PC-3 (cell line): Measurements from ENCODE around the gene SMPD3. TPM values are rescaled to one million over a fixed set of nuclear protein-coding genes. Genes with fewer than 3 reads are reported as not detected.
A peak's percentile ranks its signal among the peaks of the same experiment; 100 is the strongest.

ENCODE experiments used
- ATAC-seq: fragments of 200-7000 bp; cut with Tn5 transposase; 2 replicates; pipeline ENCODE4 v1.9.1; 2020; ENCODE audit warnings: mild to moderate bottlenecking, moderate library complexity
- BruUV-seq: library from RNA; stranded (reverse); fragments of 400-500 nt; replicated peaks from 2 replicates; lab custom pipeline; 2021; lab: Mats Ljungman, UMichigan
- CTCF ChIA-PET: fragments of 300-600 bp; sonication (Branson Sonifier 250); formaldehyde crosslinking; loops from one replicate; lab custom pipeline; 2022; ENCODE audit warnings: antibody characterized with exemption; lab: Charles Lee
- POLR2A ChIA-PET: fragments of 300-600 bp; sonication (Branson Sonifier 250); formaldehyde crosslinking; loops from one replicate; lab custom pipeline; 2022; ENCODE audit warnings: antibody characterized with exemption; ENCODE audit not compliant: unreplicated experiment; lab: Charles Lee
- DNase-seq: peaks from one replicate; pipeline ENCODE4 v3.0.0-alpha.2; 2015
- H2AFZ ChIP-seq: fragments of 300-600 bp; sonication (generic); 2 replicates; pipeline ENCODE4 v1.6.0; 2016; ENCODE audit warnings: antibody characterized with exemption, low read length
- H3F3A ChIP-seq: fragments of 300-600 bp; sonication (generic); one replicate; pipeline ENCODE4 v1.6.0; 2017; ENCODE audit warnings: antibody characterized with exemption, low read length, control low read depth, mild to moderate bottlenecking; ENCODE audit not compliant: unreplicated experiment
- H3K27ac ChIP-seq: fragments of 300-600 bp; sonication (generic); 2 replicates; pipeline ENCODE4 v1.5.1; 2016; ENCODE audit warnings: mild to moderate bottlenecking, low read length
- H3K27me3 ChIP-seq: fragments of 300-600 bp; sonication (generic); 2 replicates; pipeline ENCODE4 v1.6.1; 2016; ENCODE audit warnings: low read length, mixed read lengths
- H3K36me3 ChIP-seq: fragments of 300-600 bp; sonication (generic); 2 replicates; pipeline ENCODE4 v1.6.1; 2016; ENCODE audit warnings: low read depth, mixed run types, low read length, mixed read lengths
- H3K4me1 ChIP-seq: fragments of 300-600 bp; sonication (generic); 2 replicates; pipeline ENCODE4 v1.5.1; 2016; ENCODE audit warnings: low read length; ENCODE audit not compliant: insufficient read depth
- H3K4me2 ChIP-seq: fragments of 300-600 bp; sonication (generic); 2 replicates; pipeline ENCODE4 v1.6.0; 2016; ENCODE audit warnings: low read length
- H3K4me3 ChIP-seq: fragments of 300-600 bp; sonication (generic); 2 replicates; pipeline ENCODE4 v1.5.1; 2016; ENCODE audit warnings: mild to moderate bottlenecking, low read length, mixed read lengths
- H3K79me2 ChIP-seq: fragments of 300-600 bp; sonication (generic); 2 replicates; pipeline ENCODE4 v1.6.1; 2017; ENCODE audit warnings: low read length, mixed read lengths
- H3K9ac ChIP-seq: fragments of 300-600 bp; sonication (generic); 2 replicates; pipeline ENCODE4 v1.6.0; 2016; ENCODE audit warnings: mild to moderate bottlenecking, low read length
- H3K9me2 ChIP-seq: fragments of 300-600 bp; sonication (generic); replicated peaks from 2 replicates; pipeline ENCODE4 v1.6.1; 2016; ENCODE audit warnings: mixed run types, low read length, mixed read lengths
- H3K9me3 ChIP-seq: fragments of 300-600 bp; sonication (generic); 2 replicates; pipeline ENCODE4 v1.6.1; 2016; ENCODE audit warnings: low read length, mixed read lengths
- H4K20me1 ChIP-seq: fragments of 300-600 bp; sonication (generic); 2 replicates; pipeline ENCODE4 v1.6.1; 2016; ENCODE audit warnings: low read length, mixed read lengths
- CTCF ChIP-seq: fragments of 300-600 bp; sonication (generic); conservative IDR thresholded peaks from 2 replicates; pipeline ENCODE4 v1.5.1; 2017; ENCODE audit warnings: antibody characterized with exemption, low read depth, mild to moderate bottlenecking, low read length
- EZH2 ChIP-seq: fragments of 300-600 bp; sonication (generic); IDR thresholded peaks from one replicate; pipeline ENCODE4 v1.6.1; 2017; ENCODE audit warnings: antibody characterized with exemption, mild to moderate bottlenecking, low read length; ENCODE audit not compliant: unreplicated experiment
- EZH2phosphoT487 ChIP-seq: fragments of 300-600 bp; sonication (generic); IDR thresholded peaks from 2 replicates; pipeline ENCODE4 v1.6.1; 2018; ENCODE audit warnings: mild to moderate bottlenecking, antibody characterized with exemption, low read length, borderline replicate concordance
- intact Hi-C: fragments of 100-400 bp; cut with micrococcal nuclease; formaldehyde crosslinking; loops from 2 replicates; pipeline ENCODE4 v1.9.0; 2023
- total RNA-seq: library from RNA; depleted of rRNA; stranded (reverse); fragments of >200 nt; gene quantifications from 2 replicates; pipeline ENCODE4 v1.2.3, GENCODE V29; 2014; rRNA removed

SMPD3 gene
- total RNA-seq, 1 experiment from 2014 or later, result not detected

GRCh38 chr16:68310437-68310773 lies 137.9 kb downstream of the SMPD3 start:
- H3K4me2 ChIP-seq, result peak overlapping the region; percentile 95
- no peaks in the 10 kb centered on the region for H3K9me2 ChIP-seq
- peaks cover 6% of the 10 kb centered on the region; the same call in 1 of the 2 replicates for H3K4me1 ChIP-seq
- peak overlapping the region; percentile 73 for H2AFZ ChIP-seq
- POLR2A ChIA-PET, result interaction anchor here (0.9 to 1.0 kb wide), 3 partner anchors 22 to 73 kb away, joined by 3 to 10 read pairs (median 6); partner anchors contain the start of gene SLC7A6
- no peaks in the 10 kb centered on the region for H3K9me3 ChIP-seq
- BruUV-seq, result TSS peak; percentile 70
- H4K20me1 ChIP-seq, result no peaks in the 10 kb centered on the region
- TF ChIP-seq EZH2, result no peak
- TF ChIP-seq CTCF, result no peak
- TF ChIP-seq EZH2phosphoT487, result no peak
- CTCF ChIA-PET, result interaction anchor here (0.5 to 1.2 kb wide), 3 partner anchors 18 to 49 kb away, joined by 7 to 14 read pairs (median 11); partner anchors contain the start of gene SLC7A6
- no peaks in the 10 kb centered on the region for H3F3A ChIP-seq
- peak overlapping the region; percentile 89 for H3K9ac ChIP-seq
- intact Hi-C loops, result loop anchor here (5.0 kb wide), 1 partner anchor 63 kb away; the partner anchor contains the start of gene PLA2G15
- peaks cover 51% of the 10 kb centered on the region for H3K79me2 ChIP-seq
- H3K36me3 ChIP-seq, result peaks cover 2% of the 10 kb centered on the region; the same call in 1 of the 2 replicates
- peak overlapping the region; percentile 98 for H3K4me3 ChIP-seq
- DNase-seq, result peak; percentile 6
- peak overlapping the region; percentile 48 for H3K27ac ChIP-seq
- no peaks in the 10 kb centered on the region for H3K27me3 ChIP-seq
- peak; percentile 43 for ATAC-seq

GRCh38 chr16:68309799-68310198 lies 138.5 kb downstream of the SMPD3 start:
- Histone ChIP-seq H3K9me2 (no peaks in the 10 kb centered on the region), H3K79me2 (peaks cover 51% of the 10 kb centered on the region), H3K4me3 (peak overlapping the region; percentile 98), H3K4me2 (peak overlapping the region; percentile 95), H4K20me1 (no peaks in the 10 kb centered on the region), H3K36me3 (peaks cover 6% of the 10 kb centered on the region; the same call in 1 of the 2 replicates), H3K9me3 (no peaks in the 10 kb centered on the region), H3K27me3 (no peaks in the 10 kb centered on the region), H3K27ac (no peak overlapping the region), H2AFZ (no peak overlapping the region), H3F3A (no peaks in the 10 kb centered on the region), H3K9ac (peak overlapping the region; percentile 89), H3K4me1 (peaks cover 6% of the 10 kb centered on the region; the same call in 1 of the 2 replicates)
- ChIA-PET POLR2A (no interaction called here), CTCF (no interaction called here)
- TF ChIP-seq CTCF (no peak), EZH2phosphoT487 (no peak), EZH2 (no peak)
- BruUV-seq, result no TSS peak
- ATAC-seq (no peak), DNase-seq (no peak)
- intact Hi-C loops, result loop anchor here (5.0 kb wide), 1 partner anchor 62 kb away; the partner anchor contains the start of gene PLA2G15

Other genes starting within 250 kb of the SMPD3 start
- gene ESRP2, start 212.4 kb downstream of the SMPD3 start, total RNA-seq, result 46.9 and 48.1 TPM in 2 replicates
- gene PLA2G15, start 203.1 kb downstream of the SMPD3 start, total RNA-seq, result 16.4 and 16.8 TPM in 2 replicates
- 22.2 and 24.7 TPM in 2 replicates for gene SLC7A6, start 184.0 kb downstream of the SMPD3 start, total RNA-seq
- gene SLC7A6OS, start 137.6 kb downstream of the SMPD3 start, total RNA-seq, result 12.6 TPM in 2 replicates
- gene PRMT7, start 137.5 kb downstream of the SMPD3 start, total RNA-seq, result 46.4 and 48.1 TPM in 2 replicates
- gene ZFP90, start 90.8 kb upstream of the SMPD3 start, total RNA-seq, result 13.1 and 18.9 TPM in 2 replicates
- gene CDH3, start 196.8 kb upstream of the SMPD3 start, total RNA-seq, result 102 and 109 TPM in 2 replicates